ENCODE data around the gene ITIH4.

Gene ITIH4

GRCh38 chr3:52795298-52795900 lies 35.1 kb downstream of the ITIH4 start:
- CTCF ChIA-PET = interaction anchor here (0.9 kb wide), 1 partner anchor 12 kb away, joined by 3 read pairs; no protein-coding TSS in a partner anchor

GRCh38 chr3:52794612-52795099 lies 35.8 kb downstream of the ITIH4 start, which contains the start of gene ITIH3:
Gene ITIH3 (plus strand): TSS chr3:52794796. CDS start chr3:52794804, 8 bp downstream.
- POLR2A ChIA-PET = no interaction called here
- Histone ChIP-seq H3K4me1 (ENCODE audit: control extremely low read depth in 1 of 4, control insufficient read depth in 4 of 4, insufficient read depth in 4 of 4, low read length in 3 of 4) (no peaks in the 10 kb centered on the region), H3K27ac (ENCODE audit: insufficient read depth in 1 of 2, low read depth in 1 of 2, low read length in 2 of 2, poor library complexity in 1 of 2, severe bottlenecking in 2 of 2) (no peak within 1 kb of the TSS), H3K4me3 (ENCODE audit: control insufficient read depth in 1 of 7, extremely low read depth in 1 of 7, insufficient read depth in 4 of 7, low read depth in 2 of 7, low read length in 6 of 7) (no peak within 1 kb of the TSS), H3K36me3 (ENCODE audit: control insufficient read depth in 4 of 4, insufficient read depth in 4 of 4, low read length in 3 of 4) (no peaks in the 10 kb centered on the region), H3K27me3 (replicated peaks in 2 of 5; ENCODE audit: control insufficient read depth in 4 of 5, insufficient read depth in 5 of 5, low read length in 4 of 5) (no peaks in the 10 kb centered on the region), H3K9me3 (ENCODE audit: control extremely low read depth in 1 of 5, control insufficient read depth in 4 of 5, insufficient read depth in 2 of 5, low read depth in 1 of 5, low read length in 4 of 5) (no peaks in the 10 kb centered on the region)
- DNase-seq = no peak
- WGBS (ENCODE audit: insufficient coverage) = 85% methylated on average over 9 of the region's 10 CpGs
- CTCF ChIA-PET = no interaction called here

More at GRCh38 chr3:52795298-52795900, 35.1 kb downstream of the ITIH4 start:
- Histone ChIP-seq H3K36me3 (ENCODE audit: control insufficient read depth in 4 of 4, insufficient read depth in 4 of 4, low read length in 3 of 4) (no peaks in the 10 kb centered on the region), H3K9me3 (ENCODE audit: control extremely low read depth in 1 of 5, control insufficient read depth in 4 of 5, insufficient read depth in 2 of 5, low read depth in 1 of 5, low read length in 4 of 5) (no peaks in the 10 kb centered on the region), H3K27ac (ENCODE audit: insufficient read depth in 1 of 2, low read depth in 1 of 2, low read length in 2 of 2, poor library complexity in 1 of 2, severe bottlenecking in 2 of 2) (no peak overlapping the region), H3K27me3 (replicated peaks in 2 of 5; ENCODE audit: control insufficient read depth in 4 of 5, insufficient read depth in 5 of 5, low read length in 4 of 5) (no peaks in the 10 kb centered on the region), H3K4me3 (ENCODE audit: control insufficient read depth in 1 of 7, extremely low read depth in 1 of 7, insufficient read depth in 4 of 7, low read depth in 2 of 7, low read length in 6 of 7) (no peak overlapping the region), H3K4me1 (ENCODE audit: control extremely low read depth in 1 of 4, control insufficient read depth in 4 of 4, insufficient read depth in 4 of 4, low read length in 3 of 4) (no peaks in the 10 kb centered on the region)
- 76% methylated on average over 6 of the region's 9 CpGs for WGBS (ENCODE audit: insufficient coverage)
- DNase-seq = no peak
- POLR2A ChIA-PET = no interaction called here

- H3K4me1 ChIP-seq (ENCODE audit: control extremely low read depth in 1 of 4, control insufficient read depth in 4 of 4, insufficient read depth in 4 of 4, low read length in 3 of 4) = no peaks in the 10 kb centered on the region
- no peak overlapping the region for H3K27ac ChIP-seq (ENCODE audit: insufficient read depth in 1 of 2, low read depth in 1 of 2, low read length in 2 of 2, poor library complexity in 1 of 2, severe bottlenecking in 2 of 2)
- DNase-seq = no peak
- no peaks in the 10 kb centered on the region for H3K36me3 ChIP-seq (ENCODE audit: control insufficient read depth in 4 of 4, insufficient read depth in 4 of 4, low read length in 3 of 4)
- 78% methylated on average over 5 of the region's 9 CpGs for WGBS (ENCODE audit: insufficient coverage)
- ChIA-PET CTCF (no interaction called here), POLR2A (no interaction called here)
- H3K9me3 ChIP-seq (ENCODE audit: control extremely low read depth in 1 of 5, control insufficient read depth in 4 of 5, insufficient read depth in 2 of 5, low read depth in 1 of 5, low read length in 4 of 5) = no peaks in the 10 kb centered on the region
- no peak overlapping the region for H3K4me3 ChIP-seq (ENCODE audit: control insufficient read depth in 1 of 7, extremely low read depth in 1 of 7, insufficient read depth in 4 of 7, low read depth in 2 of 7, low read length in 6 of 7)
- no peaks in the 10 kb centered on the region for H3K27me3 ChIP-seq (replicated peaks in 2 of 5; ENCODE audit: control insufficient read depth in 4 of 5, insufficient read depth in 5 of 5, low read length in 4 of 5)
Measured at GRCh38 chr3:52793702-52794611, 36.5 kb downstream of the ITIH4 start.

GRCh38 chr3:52792961-52793695 lies 37.3 kb downstream of the ITIH4 start:
- Histone ChIP-seq H3K27ac (ENCODE audit: insufficient read depth in 1 of 2, low read depth in 1 of 2, low read length in 2 of 2, poor library complexity in 1 of 2, severe bottlenecking in 2 of 2) (no peak overlapping the region), H3K4me1 (ENCODE audit: control extremely low read depth in 1 of 4, control insufficient read depth in 4 of 4, insufficient read depth in 4 of 4, low read length in 3 of 4) (no peaks in the 10 kb centered on the region), H3K9me3 (ENCODE audit: control extremely low read depth in 1 of 5, control insufficient read depth in 4 of 5, insufficient read depth in 2 of 5, low read depth in 1 of 5, low read length in 4 of 5) (no peaks in the 10 kb centered on the region), H3K36me3 (ENCODE audit: control insufficient read depth in 4 of 4, insufficient read depth in 4 of 4, low read length in 3 of 4) (no peaks in the 10 kb centered on the region), H3K27me3 (replicated peaks in 2 of 5; ENCODE audit: control insufficient read depth in 4 of 5, insufficient read depth in 5 of 5, low read length in 4 of 5) (no peaks in the 10 kb centered on the region), H3K4me3 (ENCODE audit: control insufficient read depth in 1 of 7, extremely low read depth in 1 of 7, insufficient read depth in 4 of 7, low read depth in 2 of 7, low read length in 6 of 7) (no peak overlapping the region)
- 86% methylated on average over 13 of the region's 18 CpGs for WGBS (ENCODE audit: insufficient coverage)
- DNase-seq = no peak
- CTCF ChIA-PET = interaction anchor here (0.7 to 1.6 kb wide), 2 partner anchors 10 to 19 kb away, joined by 3 to 5 read pairs; no protein-coding TSS in a partner anchor
- POLR2A ChIA-PET = no interaction called here

GRCh38 chr3:52792413-52792812 lies 38.1 kb downstream of the ITIH4 start:
- 100% methylated on average over 7 of the region's 7 CpGs for WGBS (ENCODE audit: insufficient coverage)
- H3K36me3 ChIP-seq (ENCODE audit: control insufficient read depth in 4 of 4, insufficient read depth in 4 of 4, low read length in 3 of 4) = no peaks in the 10 kb centered on the region
- H3K9me3 ChIP-seq (ENCODE audit: control extremely low read depth in 1 of 5, control insufficient read depth in 4 of 5, insufficient read depth in 2 of 5, low read depth in 1 of 5, low read length in 4 of 5) = no peaks in the 10 kb centered on the region
- ChIA-PET POLR2A (no interaction called here), CTCF (interaction anchor here (0.5 to 1.6 kb wide), 3 partner anchors 9 to 101 kb away, joined by 3 to 5 read pairs (median 3); no protein-coding TSS in a partner anchor)
- H3K27ac ChIP-seq (ENCODE audit: insufficient read depth in 1 of 2, low read depth in 1 of 2, low read length in 2 of 2, poor library complexity in 1 of 2, severe bottlenecking in 2 of 2) = no peak overlapping the region
- H3K27me3 ChIP-seq (replicated peaks in 2 of 5; ENCODE audit: control insufficient read depth in 4 of 5, insufficient read depth in 5 of 5, low read length in 4 of 5) = no peaks in the 10 kb centered on the region
- H3K4me1 ChIP-seq (ENCODE audit: control extremely low read depth in 1 of 4, control insufficient read depth in 4 of 4, insufficient read depth in 4 of 4, low read length in 3 of 4) = no peaks in the 10 kb centered on the region
- DNase-seq = no peak
- no peak overlapping the region for H3K4me3 ChIP-seq (ENCODE audit: control insufficient read depth in 1 of 7, extremely low read depth in 1 of 7, insufficient read depth in 4 of 7, low read depth in 2 of 7, low read length in 6 of 7)

- Histone ChIP-seq H3K4me1 (ENCODE audit: control extremely low read depth in 1 of 4, control insufficient read depth in 4 of 4, insufficient read depth in 4 of 4, low read length in 3 of 4) (no peaks in the 10 kb centered on the region), H3K9me3 (ENCODE audit: control extremely low read depth in 1 of 5, control insufficient read depth in 4 of 5, insufficient read depth in 2 of 5, low read depth in 1 of 5, low read length in 4 of 5) (no peaks in the 10 kb centered on the region), H3K27ac (ENCODE audit: insufficient read depth in 1 of 2, low read depth in 1 of 2, low read length in 2 of 2, poor library complexity in 1 of 2, severe bottlenecking in 2 of 2) (no peak overlapping the region), H3K36me3 (ENCODE audit: control insufficient read depth in 4 of 4, insufficient read depth in 4 of 4, low read length in 3 of 4) (no peaks in the 10 kb centered on the region), H3K27me3 (replicated peaks in 2 of 5; ENCODE audit: control insufficient read depth in 4 of 5, insufficient read depth in 5 of 5, low read length in 4 of 5) (no peaks in the 10 kb centered on the region), H3K4me3 (ENCODE audit: control insufficient read depth in 1 of 7, extremely low read depth in 1 of 7, insufficient read depth in 4 of 7, low read depth in 2 of 7, low read length in 6 of 7) (no peak overlapping the region)
- POLR2A ChIA-PET = no interaction called here
- WGBS (ENCODE audit: insufficient coverage) = 98% methylated on average over 4 of the region's 4 CpGs
- CTCF ChIA-PET = interaction anchor here (0.5 to 1.6 kb wide), 4 partner anchors 18 to 101 kb away, joined by 3 to 5 read pairs (median 3); no protein-coding TSS in a partner anchor
- no peak for DNase-seq
Measured at GRCh38 chr3:52791928-52792327, 38.5 kb downstream of the ITIH4 start.

Data from common myeloid progenitor, CD34-positive (primary cell).